ENCODE results near the gene INPP5A.

DNA sequence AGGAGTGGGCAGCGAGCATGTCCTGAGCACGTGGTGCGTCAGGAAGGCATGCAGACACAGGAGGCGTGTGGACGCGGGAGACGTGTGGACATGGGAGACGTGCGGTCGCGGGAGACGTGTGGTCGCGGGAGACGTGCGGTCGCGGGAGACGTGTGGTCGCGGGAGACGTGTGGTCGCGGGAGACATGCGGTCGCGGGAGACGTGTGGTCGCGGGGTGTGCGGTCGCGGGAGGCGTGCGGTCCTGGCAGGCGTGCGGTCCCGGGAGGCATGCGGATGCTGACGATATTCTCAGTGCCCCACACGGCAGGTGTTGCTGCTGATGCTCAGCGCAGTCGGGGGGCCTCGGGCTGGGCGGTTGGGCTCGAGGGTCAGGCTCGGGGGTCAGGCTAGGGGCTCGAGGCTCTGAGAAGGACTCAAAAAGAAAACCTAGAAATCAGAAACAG is 154.1 kb downstream of the INPP5A start:
- TF ChIP-seq, protein P1, sequence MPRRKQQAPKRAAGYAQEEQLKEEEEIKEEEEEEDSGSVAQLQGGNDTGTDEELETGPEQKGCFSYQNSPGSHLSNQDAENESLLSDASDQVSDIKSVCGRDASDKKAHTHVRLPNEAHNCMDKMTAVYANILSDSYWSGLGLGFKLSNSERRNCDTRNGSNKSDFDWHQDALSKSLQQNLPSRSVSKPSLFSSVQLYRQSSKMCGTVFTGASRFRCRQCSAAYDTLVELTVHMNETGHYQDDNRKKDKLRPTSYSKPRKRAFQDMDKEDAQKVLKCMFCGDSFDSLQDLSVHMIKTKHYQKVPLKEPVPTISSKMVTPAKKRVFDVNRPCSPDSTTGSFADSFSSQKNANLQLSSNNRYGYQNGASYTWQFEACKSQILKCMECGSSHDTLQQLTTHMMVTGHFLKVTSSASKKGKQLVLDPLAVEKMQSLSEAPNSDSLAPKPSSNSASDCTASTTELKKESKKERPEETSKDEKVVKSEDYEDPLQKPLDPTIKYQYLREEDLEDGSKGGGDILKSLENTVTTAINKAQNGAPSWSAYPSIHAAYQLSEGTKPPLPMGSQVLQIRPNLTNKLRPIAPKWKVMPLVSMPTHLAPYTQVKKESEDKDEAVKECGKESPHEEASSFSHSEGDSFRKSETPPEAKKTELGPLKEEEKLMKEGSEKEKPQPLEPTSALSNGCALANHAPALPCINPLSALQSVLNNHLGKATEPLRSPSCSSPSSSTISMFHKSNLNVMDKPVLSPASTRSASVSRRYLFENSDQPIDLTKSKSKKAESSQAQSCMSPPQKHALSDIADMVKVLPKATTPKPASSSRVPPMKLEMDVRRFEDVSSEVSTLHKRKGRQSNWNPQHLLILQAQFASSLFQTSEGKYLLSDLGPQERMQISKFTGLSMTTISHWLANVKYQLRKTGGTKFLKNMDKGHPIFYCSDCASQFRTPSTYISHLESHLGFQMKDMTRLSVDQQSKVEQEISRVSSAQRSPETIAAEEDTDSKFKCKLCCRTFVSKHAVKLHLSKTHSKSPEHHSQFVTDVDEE (CRISPR knock-in tag; IDR thresholded peaks at IDR 0.05): no peak
- TF ChIP-seq, protein P2, sequence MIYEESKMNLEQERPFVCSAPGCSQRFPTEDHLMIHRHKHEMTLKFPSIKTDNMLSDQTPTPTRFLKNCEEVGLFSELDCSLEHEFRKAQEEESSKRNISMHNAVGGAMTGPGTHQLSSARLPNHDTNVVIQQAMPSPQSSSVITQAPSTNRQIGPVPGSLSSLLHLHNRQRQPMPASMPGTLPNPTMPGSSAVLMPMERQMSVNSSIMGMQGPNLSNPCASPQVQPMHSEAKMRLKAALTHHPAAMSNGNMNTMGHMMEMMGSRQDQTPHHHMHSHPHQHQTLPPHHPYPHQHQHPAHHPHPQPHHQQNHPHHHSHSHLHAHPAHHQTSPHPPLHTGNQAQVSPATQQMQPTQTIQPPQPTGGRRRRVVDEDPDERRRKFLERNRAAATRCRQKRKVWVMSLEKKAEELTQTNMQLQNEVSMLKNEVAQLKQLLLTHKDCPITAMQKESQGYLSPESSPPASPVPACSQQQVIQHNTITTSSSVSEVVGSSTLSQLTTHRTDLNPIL (CRISPR knock-in tag; IDR thresholded peaks at IDR 0.05; ENCODE audit: low read depth): no peak
- TF ChIP-seq, protein P3, sequence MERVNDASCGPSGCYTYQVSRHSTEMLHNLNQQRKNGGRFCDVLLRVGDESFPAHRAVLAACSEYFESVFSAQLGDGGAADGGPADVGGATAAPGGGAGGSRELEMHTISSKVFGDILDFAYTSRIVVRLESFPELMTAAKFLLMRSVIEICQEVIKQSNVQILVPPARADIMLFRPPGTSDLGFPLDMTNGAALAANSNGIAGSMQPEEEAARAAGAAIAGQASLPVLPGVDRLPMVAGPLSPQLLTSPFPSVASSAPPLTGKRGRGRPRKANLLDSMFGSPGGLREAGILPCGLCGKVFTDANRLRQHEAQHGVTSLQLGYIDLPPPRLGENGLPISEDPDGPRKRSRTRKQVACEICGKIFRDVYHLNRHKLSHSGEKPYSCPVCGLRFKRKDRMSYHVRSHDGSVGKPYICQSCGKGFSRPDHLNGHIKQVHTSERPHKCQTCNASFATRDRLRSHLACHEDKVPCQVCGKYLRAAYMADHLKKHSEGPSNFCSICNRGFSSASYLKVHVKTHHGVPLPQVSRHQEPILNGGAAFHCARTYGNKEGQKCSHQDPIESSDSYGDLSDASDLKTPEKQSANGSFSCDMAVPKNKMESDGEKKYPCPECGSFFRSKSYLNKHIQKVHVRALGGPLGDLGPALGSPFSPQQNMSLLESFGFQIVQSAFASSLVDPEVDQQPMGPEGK (CRISPR knock-in tag; IDR thresholded peaks at IDR 0.05; ENCODE audit: borderline replicate concordance): no peak
- TF ChIP-seq BACH2 (CRISPR knock-in tag; IDR thresholded peaks at IDR 0.05; ENCODE audit: borderline replicate concordance): no peak
- no peak for TF ChIP-seq ZFP30 (CRISPR knock-in tag; IDR thresholded peaks at IDR 0.05)
- TF ChIP-seq TOX (CRISPR knock-in tag; IDR thresholded peaks at IDR 0.05; ENCODE audit: borderline replicate concordance): no peak
- no peak for TF ChIP-seq ISL1 (CRISPR knock-in tag; IDR thresholded peaks at IDR 0.05)
- TF ChIP-seq OSR1 (CRISPR knock-in tag; IDR thresholded peaks at IDR 0.05): no peak
- TF ChIP-seq PPARA (CRISPR knock-in tag; IDR thresholded peaks at IDR 0.05; ENCODE audit: borderline replicate concordance): no peak
- no peak for TF ChIP-seq ZFP3 (CRISPR knock-in tag; IDR thresholded peaks at IDR 0.05)
- no peak for TF ChIP-seq RARB (CRISPR knock-in tag; IDR thresholded peaks at IDR 0.05)

Measured in SK-N-SH treated with all-trans-retinoic acid at 6 μM for 48 hours (cell line).